Iris pigment epithelial cell (primary cell): ENCODE results near the gene TUBGCP2.
A peak's percentile ranks its signal among the peaks of the same experiment; 100 is the strongest.

Experiments
- DNase-seq: peaks from one replicate; pipeline ENCODE4 v3.0.0-alpha.2; 2011; ENCODE audit warnings: low read depth

TUBGCP2 gene

DNA sequence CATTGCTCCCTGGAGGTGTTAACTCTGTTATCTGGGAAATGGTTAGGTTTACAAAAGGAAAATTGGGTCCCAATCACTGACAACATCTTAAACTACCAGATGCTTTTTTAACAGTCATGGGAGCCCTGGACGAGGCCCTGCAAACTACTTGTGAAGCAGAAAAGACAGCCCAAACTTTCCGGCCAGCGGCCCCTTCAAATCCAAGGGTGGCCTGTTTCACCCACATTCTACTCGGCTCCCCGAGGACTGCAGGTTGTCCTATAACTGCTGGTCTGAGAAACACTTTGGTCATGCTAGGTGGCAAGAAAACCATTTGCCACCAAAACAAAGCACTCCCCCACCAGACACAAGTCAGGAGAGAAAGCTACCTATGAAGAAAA lies 2.6 kb downstream of the TUBGCP2 start:
- no peak for DNase-seq

GRCh38 chr10:133303206-133303605 lies 5.5 kb downstream of the TUBGCP2 start:
- no peak for DNase-seq

- no peak for DNase-seq
Observed at GRCh38 chr10:133302230-133302629, 6.4 kb downstream of the TUBGCP2 start.

- DNase-seq = no peak
Observed at GRCh38 chr10:133299738-133300137, 8.9 kb downstream of the TUBGCP2 start.

- DNase-seq = no peak
Observed at GRCh38 chr10:133299224-133299623, 9.4 kb downstream of the TUBGCP2 start.

- no peak for DNase-seq
Observed at GRCh38 chr10:133298466-133298865, 10.2 kb downstream of the TUBGCP2 start.

DNA sequence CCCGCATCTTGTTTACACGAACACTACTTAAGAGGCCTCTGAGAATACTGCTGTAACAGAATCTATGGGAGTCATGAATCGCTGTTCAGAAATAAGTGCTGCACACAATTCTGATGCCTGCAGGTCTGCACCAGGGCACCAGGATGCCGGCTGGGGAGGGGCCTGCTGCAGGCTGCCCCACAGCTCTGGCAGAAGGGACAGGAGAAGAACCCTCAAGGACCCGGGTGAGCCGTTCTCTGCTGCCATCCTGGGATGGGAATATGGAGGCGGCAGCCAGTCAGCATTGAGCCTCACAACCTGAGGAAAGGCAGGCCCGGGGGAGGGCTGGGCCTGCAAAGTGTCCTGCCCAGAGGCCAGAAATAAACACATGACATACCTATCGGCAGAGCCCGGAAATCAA lies 11.2 kb downstream of the TUBGCP2 start:
- no peak for DNase-seq

DNA sequence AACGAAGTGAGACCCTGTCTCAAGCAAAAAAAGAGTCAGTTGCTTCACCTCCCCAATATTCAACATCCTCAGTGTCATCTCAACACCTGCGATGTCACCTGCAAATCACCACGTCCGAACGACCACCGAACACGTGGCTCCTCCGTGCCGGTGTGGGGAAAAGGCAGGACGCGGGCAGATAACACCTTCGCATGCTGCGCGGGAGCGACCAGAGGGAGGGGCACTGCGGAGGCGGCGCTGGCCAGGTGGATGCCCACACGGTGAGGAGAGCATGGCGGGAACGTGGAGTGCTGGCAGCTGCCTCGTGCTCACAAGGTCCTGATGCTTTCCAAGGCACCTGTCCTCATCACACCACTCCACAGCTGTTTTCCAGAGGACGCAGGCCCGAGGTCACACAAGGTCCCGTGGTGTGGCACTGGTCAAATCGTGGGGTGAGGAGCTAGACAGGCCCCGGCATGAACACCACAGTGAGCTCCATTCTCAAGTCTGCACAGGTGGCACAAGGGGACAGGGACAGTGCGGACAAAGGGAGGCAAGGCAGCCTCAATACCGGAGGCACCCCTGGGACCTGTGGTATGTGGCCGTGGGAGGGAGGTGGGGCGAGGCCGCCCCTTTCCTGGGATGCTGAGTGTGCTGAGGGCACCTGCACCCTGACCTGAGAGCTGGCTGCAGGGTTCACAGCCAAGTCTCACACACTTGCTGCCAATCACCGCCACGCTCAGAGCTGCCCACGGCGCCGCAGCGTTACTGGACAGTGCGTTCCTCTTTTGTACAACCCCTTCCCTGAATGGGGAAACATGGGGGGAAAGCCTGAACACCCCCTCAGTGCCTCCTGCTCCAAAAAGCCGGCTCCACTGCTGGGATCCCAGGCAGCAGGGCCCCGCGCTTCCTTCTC lies 13.0 kb downstream of the TUBGCP2 start:
- no peak for DNase-seq

GRCh38 chr10:133294189-133294588 lies 14.5 kb downstream of the TUBGCP2 start:
- DNase-seq = no peak

DNA sequence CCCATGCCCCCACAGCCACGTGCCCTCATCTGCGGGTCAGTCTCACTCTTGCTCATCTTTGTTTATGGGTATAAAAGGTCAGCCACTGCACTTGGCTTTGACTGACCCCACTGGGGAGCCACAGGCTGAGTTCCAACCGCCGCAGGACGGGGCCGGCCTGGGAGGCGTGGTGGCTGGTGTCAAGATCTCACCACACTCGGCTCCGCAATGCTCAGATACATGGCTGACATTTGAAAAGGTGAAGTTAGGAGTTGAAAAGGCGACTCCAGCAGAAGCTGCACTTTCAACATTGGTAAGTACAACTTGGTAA lies 14.9 kb downstream of the TUBGCP2 start:
- DNase-seq = no peak

- peak; percentile 73 for DNase-seq
Observed at GRCh38 chr10:133292919-133293809, 15.5 kb downstream of the TUBGCP2 start.

GRCh38 chr10:133289761-133290160 lies 18.9 kb downstream of the TUBGCP2 start:
- DNase-seq = no peak

GRCh38 chr10:133287832-133288500 lies 20.7 kb downstream of the TUBGCP2 start:
- DNase-seq = no peak

DNA sequence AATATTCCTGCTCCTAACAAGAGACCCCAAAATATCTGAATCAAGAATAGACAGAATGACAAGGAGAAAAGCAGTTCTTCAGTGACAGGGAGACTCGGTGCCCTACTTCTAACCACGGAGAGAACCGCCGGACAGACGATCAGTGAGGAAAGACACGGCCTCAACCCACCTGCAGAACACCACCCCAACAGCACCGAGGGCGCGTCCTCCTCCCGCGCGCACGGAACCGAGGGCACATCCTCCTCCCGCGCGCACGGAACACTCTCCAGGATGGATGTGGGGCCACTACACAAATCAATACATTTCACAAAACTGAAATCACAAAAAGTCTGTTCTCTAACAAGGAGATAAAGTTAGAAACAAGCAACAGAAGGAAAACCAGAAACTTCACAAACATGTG lies 22.3 kb downstream of the TUBGCP2 start:
- no peak for DNase-seq

GRCh38 chr10:133285217-133285616 lies 23.5 kb downstream of the TUBGCP2 start:
- DNase-seq = no peak

GRCh38 chr10:133283931-133284330 lies 24.7 kb downstream of the TUBGCP2 start:
- no peak for DNase-seq

DNA sequence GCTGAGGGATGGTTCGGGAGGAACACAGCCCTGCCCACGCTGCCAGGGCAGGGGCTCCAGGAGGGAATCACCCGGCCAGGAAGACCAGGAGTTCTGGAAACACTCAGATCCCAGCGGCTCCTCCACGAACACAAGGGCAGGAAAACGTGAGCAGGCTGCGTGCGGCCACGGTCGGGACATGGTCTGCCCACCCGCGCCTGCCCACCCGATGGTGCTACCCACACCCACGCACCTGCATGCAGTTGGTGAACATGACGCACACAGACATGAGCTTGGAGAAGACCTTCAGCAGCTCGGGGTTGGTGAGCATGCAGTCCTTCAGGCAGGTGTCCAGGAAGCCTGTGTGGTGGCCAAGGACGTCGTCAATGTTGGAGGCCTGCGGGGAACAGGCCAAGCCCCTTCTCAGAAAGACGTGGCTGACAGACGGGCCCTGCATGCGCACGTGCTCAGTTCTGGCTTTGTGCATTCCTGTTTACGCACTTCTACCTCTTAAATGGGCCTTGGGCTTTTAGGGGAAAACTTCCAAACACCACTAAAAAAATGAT lies 25.8 kb downstream of the TUBGCP2 start:
- no peak for DNase-seq

DNA sequence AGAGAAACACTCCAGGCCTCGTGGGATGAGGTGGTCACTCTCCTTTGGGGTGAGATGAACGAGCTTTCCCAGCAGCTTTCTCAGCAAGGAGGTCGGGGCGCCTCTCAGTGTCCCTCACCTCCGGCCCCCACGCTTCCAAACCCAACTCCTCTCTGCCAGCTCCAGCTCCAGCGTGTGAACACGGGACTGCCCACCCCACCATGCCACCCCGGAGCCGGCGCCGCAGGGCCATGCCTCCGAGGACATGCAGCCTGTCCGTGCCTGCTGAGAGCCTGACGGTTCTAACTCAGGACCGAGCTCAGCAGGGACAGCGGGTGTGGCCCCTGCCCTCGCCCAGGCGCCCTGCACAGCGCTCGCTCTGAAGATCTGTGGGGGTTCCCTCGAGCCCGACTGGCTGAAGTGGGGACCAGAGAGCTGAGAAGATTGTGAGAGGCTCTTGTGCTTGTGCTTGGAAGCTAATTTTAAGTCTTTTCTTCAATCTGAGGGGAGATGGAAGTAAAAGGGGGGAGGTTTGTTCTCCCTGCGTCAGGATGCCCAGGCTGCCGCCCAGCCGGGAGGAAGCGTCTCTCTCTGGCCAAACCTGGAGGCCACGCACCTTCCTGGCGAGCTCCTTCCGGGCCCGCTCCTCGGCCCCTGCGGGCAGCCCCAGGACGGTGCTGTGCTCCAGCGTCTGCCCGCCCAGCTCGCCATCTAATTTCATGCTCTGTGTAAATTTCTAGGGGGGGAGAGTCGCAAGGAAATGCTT lies 26.9 kb downstream of the TUBGCP2 start:
- no peak for DNase-seq

- no peak for DNase-seq
Observed at GRCh38 chr10:133281084-133281483, 27.6 kb downstream of the TUBGCP2 start.

- no peak for DNase-seq
Observed at GRCh38 chr10:133280391-133281059, 28.1 kb downstream of the TUBGCP2 start.
